ENCODE results near the gene CCL26.
A peak's percentile ranks its signal among the peaks of the same experiment; 100 is the strongest.
"Not testable (repeated sequence)": the region's sequence is repeated elsewhere in the genome, so short reads cannot be mapped to it uniquely, and the experiment has no call there.

The CCL26 gene

DNA sequence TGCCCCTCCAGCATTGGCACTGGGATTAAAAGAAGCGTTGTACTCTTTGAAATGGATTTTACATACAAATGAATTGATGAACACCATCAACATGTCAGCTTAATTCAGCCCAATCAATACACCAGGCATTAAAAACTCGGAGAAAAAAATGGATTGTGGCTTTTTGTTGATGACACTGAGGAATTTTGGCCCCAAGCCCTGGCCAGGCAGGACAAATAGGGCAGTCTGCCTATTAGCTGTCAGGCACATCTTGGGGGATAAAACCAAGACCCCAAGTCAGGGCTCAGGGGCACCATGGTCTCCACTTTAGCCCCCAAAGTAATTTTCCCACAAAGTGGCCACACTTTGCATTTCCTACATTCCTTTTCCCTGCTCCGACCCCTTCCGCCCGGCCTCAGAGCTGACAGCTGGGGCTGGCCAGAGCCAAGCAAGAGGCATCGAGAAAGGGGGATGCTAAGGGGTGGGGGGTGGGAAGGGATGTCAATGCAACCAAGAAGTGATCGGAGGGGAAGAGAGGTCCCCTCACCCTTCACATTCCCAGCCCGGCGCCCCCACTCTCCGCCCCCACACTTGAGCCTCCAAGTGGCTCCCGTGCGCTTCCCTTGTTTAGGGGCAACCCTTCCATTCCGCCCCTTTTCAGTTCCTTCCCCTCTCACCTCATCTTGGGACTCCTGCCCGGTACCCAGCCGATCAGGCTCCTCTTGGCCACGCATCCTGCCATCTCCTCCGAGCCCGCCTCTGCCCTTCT, 34.0 kb downstream of the CCL26 start:
- no peak for DNase-seq

DNA sequence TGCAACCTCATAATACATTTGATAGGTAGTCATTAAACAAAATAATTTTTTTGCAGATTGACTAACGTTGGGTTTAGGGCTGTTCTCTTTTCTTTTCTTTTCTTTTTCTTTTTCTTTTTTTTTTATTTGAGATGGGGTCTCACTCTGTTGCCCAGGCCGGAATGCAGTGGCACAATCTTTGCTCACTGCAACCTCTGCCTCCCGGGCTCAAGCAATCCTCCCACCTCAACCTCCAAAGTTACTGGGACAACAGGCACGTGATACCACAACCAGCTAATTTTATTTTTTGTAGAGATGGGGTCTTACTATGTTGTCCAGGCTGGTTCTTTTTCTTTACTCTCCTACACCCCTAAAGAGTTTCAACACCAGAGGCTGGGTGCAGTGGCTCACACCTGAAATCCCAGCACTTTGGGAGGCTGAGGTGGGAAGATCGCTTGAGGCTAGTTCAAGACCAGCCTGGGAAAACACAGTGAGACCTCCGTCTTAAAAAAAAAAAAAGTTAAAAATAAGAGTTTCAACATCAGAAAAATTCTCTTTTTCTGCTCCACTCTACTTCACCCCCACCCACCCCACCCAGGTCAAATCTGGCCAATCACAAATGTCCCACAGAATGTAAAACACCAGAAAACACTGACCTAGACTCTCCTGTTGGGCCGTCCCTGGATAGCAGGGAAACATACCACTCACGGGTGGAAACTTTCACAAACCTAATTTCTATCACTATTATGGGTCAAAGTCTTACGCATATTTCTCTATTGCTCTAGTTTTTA, 36.2 kb downstream of the CCL26 start:
- DNase-seq, result no peak

DNA sequence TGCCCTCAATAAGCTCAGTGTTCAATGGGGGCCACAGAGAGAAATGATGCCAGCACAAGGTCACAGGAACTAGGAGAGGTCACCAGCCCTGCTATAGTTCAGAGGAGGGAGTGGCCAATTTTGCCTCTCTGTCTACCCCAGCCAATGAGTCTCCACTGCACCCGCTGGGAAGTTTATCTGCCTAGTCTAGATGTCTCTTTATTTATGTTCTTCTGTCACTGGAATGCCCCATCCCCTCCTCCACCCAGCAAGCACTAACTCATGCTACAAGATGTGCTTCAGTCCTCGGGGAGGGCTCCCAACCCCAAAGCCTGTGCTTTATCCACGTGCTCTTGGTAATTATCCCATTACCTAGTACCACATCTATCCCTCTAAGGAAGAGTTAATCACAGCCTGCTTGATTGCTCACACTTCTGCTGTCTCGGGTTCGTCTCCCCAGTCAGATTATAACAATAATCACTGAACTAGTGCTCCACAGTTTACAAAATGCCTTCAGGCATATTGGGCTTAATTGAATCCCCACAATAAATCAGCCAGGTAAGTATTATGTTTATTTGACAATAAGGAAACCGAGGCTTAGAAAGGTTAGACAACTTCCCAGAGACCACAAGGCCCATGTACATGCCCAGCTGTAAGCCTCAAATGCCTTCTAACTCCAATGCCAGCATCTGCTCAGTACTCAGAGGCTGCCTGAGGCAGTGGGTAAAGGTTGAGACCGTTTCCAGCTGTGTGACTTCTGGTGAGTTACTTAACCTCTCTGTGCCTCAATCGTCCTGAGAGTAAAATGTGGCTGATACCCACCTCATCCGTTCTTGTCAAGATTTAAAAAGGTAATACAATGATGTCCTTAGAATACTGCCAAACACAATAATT, 37.2 kb downstream of the CCL26 start:
- peak; percentile 22 for DNase-seq

GRCh38 chr7:75732764-75733630, 39.0 kb downstream of the CCL26 start:
- no peak for DNase-seq

- DNase-seq, result no peak
Measured at GRCh38 chr7:75732016-75732521, 39.9 kb downstream of the CCL26 start.

DNA sequence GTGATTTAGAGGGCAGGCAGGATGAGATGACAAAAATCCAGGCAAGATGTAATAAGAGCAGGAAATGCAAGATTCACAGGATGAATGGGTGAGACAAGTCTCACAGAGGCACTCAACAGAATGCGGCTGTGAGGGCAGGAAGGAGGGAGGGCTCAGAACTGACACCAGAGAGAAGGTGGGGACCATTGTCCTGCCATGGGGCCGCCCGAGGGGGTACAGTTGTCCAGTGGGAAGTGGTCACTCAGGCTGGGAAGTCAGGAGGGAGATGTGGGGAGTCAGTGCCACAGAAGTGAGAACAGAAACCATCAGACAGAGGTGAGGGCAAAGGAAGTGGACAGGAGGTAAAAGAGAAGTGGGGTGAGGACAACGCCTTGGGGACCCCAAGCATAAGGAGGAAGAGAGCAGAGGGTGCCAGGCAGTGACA, 42.1 kb downstream of the CCL26 start:
- no peak for DNase-seq

DNA sequence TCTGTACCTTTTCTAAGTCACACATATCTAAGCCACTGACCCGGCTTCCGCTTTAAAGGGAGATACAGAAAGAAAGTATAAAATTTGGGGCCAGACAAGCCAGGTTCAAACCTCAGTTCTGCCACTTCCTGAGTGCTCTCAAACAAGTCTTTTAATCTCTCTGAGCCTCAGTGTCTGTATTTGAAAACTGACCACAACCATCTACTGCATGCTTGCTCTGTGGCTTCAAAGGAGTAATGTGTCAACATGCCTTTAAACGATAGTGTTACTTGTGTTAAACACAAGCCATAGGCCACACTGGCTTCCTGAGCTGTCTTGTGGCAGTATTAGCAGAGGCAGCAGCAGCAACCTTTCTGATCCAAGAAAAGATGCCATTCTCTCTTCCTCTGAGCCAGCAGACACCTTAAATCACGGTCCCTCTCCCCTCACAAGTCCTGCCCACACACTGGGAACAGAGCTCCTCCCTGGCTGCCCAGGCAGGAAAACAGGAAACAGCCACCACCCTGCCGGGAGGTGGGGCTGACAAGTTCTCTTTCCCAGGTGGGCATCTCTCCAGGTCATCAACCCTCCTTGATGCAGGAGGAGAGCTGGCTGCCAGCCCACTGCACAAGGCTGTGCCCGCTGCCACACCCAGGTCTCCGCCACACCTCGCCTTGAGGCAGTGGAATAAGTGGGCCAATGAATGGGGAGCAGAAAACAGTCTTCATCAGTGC, 44.0 kb downstream of the CCL26 start:
- peak; percentile 11 for DNase-seq

DNA sequence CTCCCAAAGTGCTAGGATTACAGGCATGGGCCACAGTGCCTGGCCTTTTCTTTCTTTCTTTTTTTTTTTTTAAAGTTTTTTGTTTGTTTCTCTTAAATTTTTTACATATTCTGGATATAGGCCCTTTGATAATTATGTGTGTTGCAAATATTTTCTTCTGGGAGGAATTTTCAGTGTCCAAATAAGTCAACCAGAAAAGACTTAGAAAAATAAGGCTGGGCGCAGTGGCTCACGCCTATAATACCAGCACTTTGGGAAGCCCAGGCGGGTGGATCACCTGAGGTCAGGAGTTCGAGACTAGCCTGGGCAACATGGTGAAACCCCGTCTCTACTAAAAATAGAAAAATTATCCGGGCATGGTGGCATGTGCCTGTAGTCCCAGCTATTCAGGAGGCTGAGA, 44.7 kb downstream of the CCL26 start:
- not testable (repeated sequence) for DNase-seq

DNA sequence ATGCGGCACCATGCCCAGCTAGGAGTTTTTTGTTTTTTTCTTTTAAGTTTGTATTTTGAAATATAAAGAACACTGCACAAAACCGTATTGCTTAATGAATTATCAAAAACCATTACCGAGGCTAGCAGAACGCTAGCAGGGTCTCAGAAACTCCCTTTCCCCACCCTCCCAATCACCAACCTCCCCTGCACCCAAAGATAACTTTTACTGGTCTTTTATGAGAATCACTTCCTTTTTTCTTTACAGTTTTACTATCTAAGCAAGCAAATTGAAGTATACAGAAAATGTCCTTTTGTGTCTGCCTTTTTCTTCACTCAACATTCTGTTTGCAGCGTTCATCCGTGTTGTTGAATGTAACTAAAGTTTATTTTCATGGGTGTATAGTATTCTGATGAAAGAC, 46.7 kb downstream of the CCL26 start:
- DNase-seq, result no peak

DNA sequence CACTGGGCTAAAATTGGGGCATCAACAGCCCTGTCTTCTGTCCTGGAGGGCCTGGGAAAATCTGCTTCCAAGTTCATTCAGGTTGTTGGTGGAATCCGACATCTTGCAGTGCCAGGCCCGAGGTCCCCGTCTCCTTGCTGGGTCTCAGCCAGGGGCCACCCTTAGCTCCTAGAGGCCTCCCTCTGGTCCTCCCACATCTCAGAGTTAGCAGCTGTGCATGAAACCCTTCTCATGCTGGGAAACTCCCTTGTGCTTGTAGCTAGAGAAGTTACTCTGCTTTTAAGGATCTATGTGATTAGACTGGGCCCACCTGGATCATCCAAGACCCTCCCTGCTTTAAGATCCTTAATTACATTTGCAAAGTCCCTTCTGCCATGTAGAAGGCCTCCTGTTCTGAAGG, 48.6 kb downstream of the CCL26 start:
- DNase-seq, result no peak

DNA sequence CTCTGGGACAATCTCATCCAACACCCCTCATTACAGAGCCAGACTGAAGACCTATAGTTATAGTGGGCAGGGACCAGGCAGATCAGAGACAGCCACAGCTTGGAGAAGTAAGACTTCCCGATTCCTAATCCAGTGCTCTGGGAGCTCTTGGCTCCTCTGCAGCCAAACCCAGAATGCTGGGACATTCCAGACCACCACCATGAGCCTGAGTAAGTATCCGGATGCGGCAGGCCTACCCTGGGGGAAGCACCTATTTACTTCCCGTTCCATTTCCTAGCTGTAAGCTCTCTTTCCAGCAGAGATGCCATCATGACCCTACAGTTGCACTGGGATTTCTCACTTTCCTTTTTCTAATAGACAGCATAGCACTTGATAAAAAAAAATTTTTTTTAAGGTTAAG, 49.6 kb downstream of the CCL26 start:
- DNase-seq, result no peak

DNA sequence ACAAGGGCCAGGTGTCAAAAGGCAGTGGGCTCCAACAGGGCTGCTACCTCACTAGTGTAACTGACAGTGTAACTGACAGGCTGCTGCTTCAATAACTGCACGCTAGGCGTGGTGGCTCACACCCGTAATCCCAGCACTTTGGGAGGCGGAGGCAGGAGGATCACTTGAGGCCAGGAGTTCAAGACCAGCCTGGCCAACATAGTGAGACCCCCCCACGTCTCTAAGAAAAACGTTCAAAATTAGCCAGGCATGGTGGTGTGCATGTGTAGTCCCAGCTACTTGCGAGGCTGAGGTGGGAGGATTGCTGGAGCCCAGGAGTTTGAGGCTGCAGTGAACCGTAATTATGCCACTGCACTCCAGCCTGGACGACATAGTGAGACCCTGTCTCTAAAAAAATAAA, 50.1 kb downstream of the CCL26 start:
- DNase-seq, result not testable (repeated sequence)

GRCh38 chr7:75721426-75721825, 50.6 kb downstream of the CCL26 start:
- DNase-seq, result no peak

DNA sequence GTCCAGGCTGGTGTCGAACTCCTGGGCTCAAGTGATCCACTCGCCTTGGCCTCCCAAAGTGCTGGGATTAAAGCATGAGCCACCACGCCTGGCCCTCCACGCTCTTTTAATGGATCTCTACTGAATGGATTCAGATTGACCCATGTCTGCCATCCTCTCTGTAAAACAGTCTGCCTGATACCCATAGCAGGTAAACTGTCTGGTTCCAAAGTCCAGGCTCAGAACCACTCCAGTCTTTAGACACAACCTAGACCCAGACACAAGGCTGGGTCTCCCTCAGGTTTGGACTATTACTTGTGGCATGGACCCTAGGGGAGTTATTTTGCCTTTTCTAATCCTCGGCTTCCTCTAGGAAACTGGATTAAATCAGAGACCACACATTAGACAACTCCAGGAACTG, 52.4 kb downstream of the CCL26 start:
- no peak for DNase-seq
